Esophagus muscularis mucosa (tissue), 4 donors: ENCODE results near the gene TADA2B. TPM values are rescaled to one million over a fixed set of nuclear protein-coding genes. Genes with fewer than 3 reads are reported as not detected.
"Not testable (repeated sequence)": the region's sequence is repeated elsewhere in the genome, so short reads cannot be mapped to it uniquely, and the experiment has no call there.

ENCODE experiments used
- DNase-seq: peaks from one replicate; pipeline ENCODE4 v3.0.0-alpha.2; 2017; ENCODE audit errors: extremely low spot score
- H3K27ac ChIP-seq, 4 donors: fragments of 200-600 bp; sonication (generic); replicated peaks in 1 of 4; 1 replicate in 3 of 4; 2 replicates in 1 of 4; pipeline ENCODE4 v1.5.1; 2016 to 2019; ENCODE audit warnings: mild to moderate bottlenecking in 1 of 4
- H3K27me3 ChIP-seq, 4 donors: fragments of 200-600 bp; sonication (generic); one replicate each; pipeline versions ENCODE4 v1.5.1 to v1.6.0; 2016 to 2019
- H3K36me3 ChIP-seq, 4 donors: fragments of 200-600 bp; sonication (generic); one replicate each; pipeline ENCODE4 v1.5.1; 2016 to 2019
- H3K4me1 ChIP-seq, 4 donors: fragments of 200-600 bp; sonication (generic); one replicate each; pipeline ENCODE4 v1.5.1; 2016 to 2019
- H3K4me3 ChIP-seq, 4 donors: fragments of 200-600 bp; sonication (generic); 1 replicate in 2 of 4; 2 replicates in 2 of 4; pipeline ENCODE4 v1.5.1; 2016 to 2019; ENCODE audit warnings: mild to moderate bottlenecking in 4 of 4, moderate library complexity in 1 of 4
- H3K9me3 ChIP-seq, 4 donors: fragments of 200-600 bp; sonication (generic); 1 replicate in 3 of 4; 2 replicates in 1 of 4; pipeline ENCODE4 v1.5.1; 2016 to 2019
- CTCF ChIP-seq, 3 experiments: fragments of 200-600 bp in 2 of 3; fragments of 450-650 bp in 1 of 3; sonication (generic) in 2 of 3; IDR thresholded peaks; one replicate each; pipeline ENCODE4 v1.5.1; 2017 to 2019; ENCODE audit warnings: antibody characterized with exemption in 3 of 3, mild to moderate bottlenecking in 2 of 3, moderate library complexity in 1 of 3
- EP300 ChIP-seq: sonication (generic); formaldehyde crosslinking; IDR thresholded peaks from one replicate; pipeline ENCODE4 v1.6.1; 2017; ENCODE audit warnings: antibody characterized with exemption
- POLR2A ChIP-seq: fragments of 450-650 bp; IDR thresholded peaks from one replicate; pipeline ENCODE4 v1.6.1; 2017; ENCODE audit warnings: antibody characterized with exemption, moderate library complexity, mild to moderate bottlenecking, low read depth
- POLR2AphosphoS5 ChIP-seq, 2 donors: sonication (generic); formaldehyde crosslinking; IDR thresholded peaks; one replicate each; pipeline ENCODE4 v1.6.1; 2017; ENCODE audit warnings: antibody characterized with exemption in 2 of 2
- WGBS: methylation state at CpG from one replicate; pipeline ENCODE4 v1.1.5; 2018; 5-methylcytosine and 5-hydroxymethylcytosine counted together
- intact Hi-C: fragments of 100-400 bp; cut with DNase I; formaldehyde crosslinking; loops from one replicate; pipeline ENCODE4 v1.15.1; 2023
- total RNA-seq, 4 donors: library from RNA; depleted of rRNA; stranded (reverse); fragments of >200 nt; gene quantifications; one replicate each; pipeline versions ENCODE4 v1.1.0 to v1.2.1, GENCODE V29; 2016

The TADA2B gene
- total RNA-seq, 4 donors from 2014 or later = 19.9 to 31.7 (median 26.3) TPM

- Histone ChIP-seq H3K4me1 (peaks cover 0 to under 1% (median 0%) of the 10 kb centered on the region in 4 donors), H3K9me3 (no peaks in the 10 kb centered on the region), H3K36me3 (no peaks in the 10 kb centered on the region), H3K4me3 (no peak overlapping the region), H3K27ac (no peak overlapping the region), H3K27me3 (no peaks in the 10 kb centered on the region)
- WGBS = 58% methylated on average over 6 of the region's 6 CpGs
- DNase-seq = no peak
- intact Hi-C loops = no loop called here
- TF ChIP-seq CTCF (IDR thresholded peaks at IDR 0.05) (no peak), EP300 (no peak), POLR2A (no peak), POLR2AphosphoS5 (IDR thresholded peaks at IDR 0.05) (no peak)
Observed at GRCh38 chr4:7076696-7077082, 33.5 kb downstream of the TADA2B start.

GRCh38 chr4:7077371-7077770, 34.2 kb downstream of the TADA2B start:
- Histone ChIP-seq H3K27me3 (no peaks in the 10 kb centered on the region), H3K36me3 (no peaks in the 10 kb centered on the region), H3K27ac (no peak overlapping the region), H3K4me1 (peaks cover 0 to 6% (median 6%) of the 10 kb centered on the region in 4 donors), H3K4me3 (no peak overlapping the region), H3K9me3 (no peaks in the 10 kb centered on the region)
- no peak for DNase-seq
- WGBS = 100% methylated on average over 4 of the region's 12 CpGs
- no peak for TF ChIP-seq POLR2A
- no peak for TF ChIP-seq POLR2AphosphoS5 (IDR thresholded peaks at IDR 0.05)
- no peak for TF ChIP-seq EP300
- TF ChIP-seq CTCF (IDR thresholded peaks at IDR 0.05) = no peak
- intact Hi-C loops = no loop called here

GRCh38 chr4:7078025-7078424, 34.9 kb downstream of the TADA2B start:
- H3K36me3 ChIP-seq = no peaks in the 10 kb centered on the region
- WGBS = 85% methylated on average over 5 of the region's 5 CpGs
- DNase-seq = no peak
- H3K4me1 ChIP-seq = peaks cover 0 to 7% (median 6%) of the 10 kb centered on the region in 4 donors
- TF ChIP-seq CTCF (IDR thresholded peaks at IDR 0.05) (no peak), POLR2AphosphoS5 (IDR thresholded peaks at IDR 0.05) (no peak), POLR2A (no peak), EP300 (no peak)
- no peaks in the 10 kb centered on the region for H3K9me3 ChIP-seq
- H3K27me3 ChIP-seq = no peaks in the 10 kb centered on the region
- intact Hi-C loops = no loop called here
- no peak overlapping the region for H3K4me3 ChIP-seq
- H3K27ac ChIP-seq = no peak overlapping the region

- H3K4me1 ChIP-seq, H3K36me3 ChIP-seq, H3K4me3 ChIP-seq, H3K27me3 ChIP-seq, DNase-seq, intact Hi-C loops, H3K27ac ChIP-seq, H3K9me3 ChIP-seq: not testable (repeated sequence)
Observed at GRCh38 chr4:7079483-7079882, 36.3 kb downstream of the TADA2B start.

- H3K4me3 ChIP-seq, H3K27ac ChIP-seq, H3K36me3 ChIP-seq, H3K27me3 ChIP-seq, intact Hi-C loops, DNase-seq, H3K9me3 ChIP-seq, H3K4me1 ChIP-seq: not testable (repeated sequence)
- WGBS = 89% methylated on average over 2 of the region's 2 CpGs
Observed at GRCh38 chr4:7079909-7080308, 36.7 kb downstream of the TADA2B start.
